Fibroblast of peridontal ligament (primary cell): ENCODE results near the gene KHK.
"Not testable (repeated sequence)": the region's sequence is repeated elsewhere in the genome, so short reads cannot be mapped to it uniquely, and the experiment has no call there.

ENCODE experiments used
- DNase-seq: peaks from one replicate; pipeline ENCODE4 v3.0.0-alpha.2; 2010; ENCODE audit errors: extremely low read depth

Gene KHK

GRCh38 chr2:27095745-27096651 is 9.4 kb downstream of the KHK start:
- peak; percentile 51 for DNase-seq

- DNase-seq: no peak
Measured at GRCh38 chr2:27096748-27097297, 10.3 kb downstream of the KHK start.

- no peak for DNase-seq
Measured at GRCh38 chr2:27097341-27097740, 10.8 kb downstream of the KHK start.

GRCh38 chr2:27099334-27099955 is 12.9 kb downstream of the KHK start:
- DNase-seq: no peak

GRCh38 chr2:27100036-27100435 is 13.5 kb downstream of the KHK start:
- no peak for DNase-seq

GRCh38 chr2:27102329-27102728 is 15.8 kb downstream of the KHK start:
- no peak for DNase-seq

GRCh38 chr2:27105981-27106380 is 19.4 kb downstream of the KHK start:
- no peak for DNase-seq

- no peak for DNase-seq
Measured at GRCh38 chr2:27108221-27108620, 21.6 kb downstream of the KHK start.

GRCh38 chr2:27109083-27109482 is 22.5 kb downstream of the KHK start:
- DNase-seq: no peak

GRCh38 chr2:27110603-27111352 is 24.2 kb downstream of the KHK start:
- DNase-seq: not testable (repeated sequence)

GRCh38 chr2:27111392-27112078 is 25.0 kb downstream of the KHK start:
- DNase-seq: not testable (repeated sequence)

GRCh38 chr2:27115519-27115918 is 28.9 kb downstream of the KHK start:
- no peak for DNase-seq

GRCh38 chr2:27117995-27118524 is 31.5 kb downstream of the KHK start:
- no peak for DNase-seq

GRCh38 chr2:27118525-27119329 is 32.2 kb downstream of the KHK start, which contains the start of gene CGREF1:
Gene CGREF1 (minus strand): TSS chr2:27119128. CDS start chr2:27104366, 14,762 bp downstream.
- no peak for DNase-seq

- not testable (repeated sequence) for DNase-seq
Measured at GRCh38 chr2:27119330-27119670, 32.7 kb downstream of the KHK start.

- DNase-seq: no peak
Measured at GRCh38 chr2:27121906-27122305, 35.3 kb downstream of the KHK start.

GRCh38 chr2:27122791-27123190 is 36.2 kb downstream of the KHK start:
- DNase-seq: no peak

- DNase-seq: peak; percentile 7
Measured at GRCh38 chr2:27123302-27124150, 37.0 kb downstream of the KHK start, which contains the start of gene ABHD1. Gene ABHD1 (plus strand): TSS chr2:27123815. CDS start chr2:27123949, 134 bp downstream.

- no peak for DNase-seq
Measured at GRCh38 chr2:27125104-27125503, 38.5 kb downstream of the KHK start.
